ENCODE measurements around the gene NUP188.
"Not testable (repeated sequence)": the region's sequence is repeated elsewhere in the genome, so short reads cannot be mapped to it uniquely, and the experiment has no call there.

The NUP188 gene

GRCh38 chr9:128936171-128936865 lies 11.2 kb upstream of the NUP188 start:
- no peak for TF ChIP-seq CTCF (IDR thresholded peaks at IDR 0.05; ENCODE audit: control insufficient read depth, insufficient read depth, low read depth, low read length, missing control alignments)
- H3K4me3 ChIP-seq (ENCODE audit: control insufficient read depth, low read depth, low read length), result no peak overlapping the region
- DNase-seq (ENCODE audit: low read depth), result no peak

GRCh38 chr9:128937310-128938165 lies 10.0 kb upstream of the NUP188 start:
- DNase-seq (ENCODE audit: low read depth), result no peak
- H3K4me3 ChIP-seq (ENCODE audit: control insufficient read depth, low read depth, low read length), result no peak overlapping the region
- TF ChIP-seq CTCF (IDR thresholded peaks at IDR 0.05; ENCODE audit: control insufficient read depth, insufficient read depth, low read depth, low read length, missing control alignments), result no peak

- DNase-seq (ENCODE audit: low read depth), result no peak
- no peak for TF ChIP-seq CTCF (IDR thresholded peaks at IDR 0.05; ENCODE audit: control insufficient read depth, insufficient read depth, low read depth, low read length, missing control alignments)
These were observed 7.1 kb upstream of the NUP188 start for GRCh38 chr9:128940271-128940921.

GRCh38 chr9:128940946-128941755 lies 6.3 kb upstream of the NUP188 start:
- no peak for TF ChIP-seq CTCF (IDR thresholded peaks at IDR 0.05; ENCODE audit: control insufficient read depth, insufficient read depth, low read depth, low read length, missing control alignments)
- DNase-seq (ENCODE audit: low read depth), result no peak
- H3K4me3 ChIP-seq (ENCODE audit: control insufficient read depth, low read depth, low read length), result no peak overlapping the region

More at GRCh38 chr9:128940271-128940921, 7.1 kb upstream of the NUP188 start:
- H3K4me3 ChIP-seq (ENCODE audit: control insufficient read depth, low read depth, low read length), result no peak overlapping the region

GRCh38 chr9:128943832-128944620 lies 3.5 kb upstream of the NUP188 start:
- TF ChIP-seq CTCF (IDR thresholded peaks at IDR 0.05; ENCODE audit: control insufficient read depth, insufficient read depth, low read depth, low read length, missing control alignments), result no peak
- H3K4me3 ChIP-seq (ENCODE audit: control insufficient read depth, low read depth, low read length), result no peak overlapping the region
- DNase-seq (ENCODE audit: low read depth), result no peak

GRCh38 chr9:128944966-128945365 lies 2.5 kb upstream of the NUP188 start:
- H3K4me3 ChIP-seq (ENCODE audit: control insufficient read depth, low read depth, low read length); DNase-seq (ENCODE audit: low read depth): not testable (repeated sequence)
